ENCODE measurements around the gene COL18A1. TPM values are rescaled to one million over a fixed set of nuclear protein-coding genes. Genes with fewer than 3 reads are reported as not detected.
A peak's percentile ranks its signal among the peaks of the same experiment; 100 is the strongest.

Gene COL18A1
- polyA plus RNA-seq, 2 of the 4 experiments (the other 2 are of a cell fraction), result 17.3 to 88.4 TPM

DNA sequence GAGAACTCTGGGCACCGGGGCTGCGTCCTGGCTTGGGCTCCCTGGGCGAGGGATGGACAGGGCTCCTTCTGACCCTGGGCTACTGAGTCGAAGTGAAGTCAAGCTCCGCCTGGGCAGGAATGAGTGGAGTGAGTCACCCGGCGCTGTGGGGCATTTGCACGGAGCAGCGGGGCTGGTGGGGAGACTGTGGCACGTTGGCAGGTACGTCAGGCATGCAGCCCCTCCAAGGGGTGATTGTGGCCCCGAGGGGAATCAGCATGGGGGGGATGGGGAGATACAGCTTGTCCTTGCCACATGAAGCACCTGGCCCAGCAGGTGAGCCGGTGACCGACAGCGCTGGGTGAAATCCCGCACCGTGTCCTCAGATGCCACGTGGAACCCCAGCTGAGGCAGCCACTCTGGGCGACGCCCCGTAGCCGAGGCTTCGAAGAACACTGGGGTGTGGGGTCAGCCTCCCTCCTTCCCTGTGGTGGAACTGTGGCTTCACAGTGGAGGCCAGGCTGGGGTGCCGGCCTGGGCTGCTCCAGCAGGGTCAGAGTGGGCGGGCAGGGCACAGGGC lies 62.3 kb downstream of the COL18A1 start:
- peak overlapping the region in 1 of 2 experiments; percentile 95; a peak in 2 of 6 replicates for H3K27ac ChIP-seq

DNA sequence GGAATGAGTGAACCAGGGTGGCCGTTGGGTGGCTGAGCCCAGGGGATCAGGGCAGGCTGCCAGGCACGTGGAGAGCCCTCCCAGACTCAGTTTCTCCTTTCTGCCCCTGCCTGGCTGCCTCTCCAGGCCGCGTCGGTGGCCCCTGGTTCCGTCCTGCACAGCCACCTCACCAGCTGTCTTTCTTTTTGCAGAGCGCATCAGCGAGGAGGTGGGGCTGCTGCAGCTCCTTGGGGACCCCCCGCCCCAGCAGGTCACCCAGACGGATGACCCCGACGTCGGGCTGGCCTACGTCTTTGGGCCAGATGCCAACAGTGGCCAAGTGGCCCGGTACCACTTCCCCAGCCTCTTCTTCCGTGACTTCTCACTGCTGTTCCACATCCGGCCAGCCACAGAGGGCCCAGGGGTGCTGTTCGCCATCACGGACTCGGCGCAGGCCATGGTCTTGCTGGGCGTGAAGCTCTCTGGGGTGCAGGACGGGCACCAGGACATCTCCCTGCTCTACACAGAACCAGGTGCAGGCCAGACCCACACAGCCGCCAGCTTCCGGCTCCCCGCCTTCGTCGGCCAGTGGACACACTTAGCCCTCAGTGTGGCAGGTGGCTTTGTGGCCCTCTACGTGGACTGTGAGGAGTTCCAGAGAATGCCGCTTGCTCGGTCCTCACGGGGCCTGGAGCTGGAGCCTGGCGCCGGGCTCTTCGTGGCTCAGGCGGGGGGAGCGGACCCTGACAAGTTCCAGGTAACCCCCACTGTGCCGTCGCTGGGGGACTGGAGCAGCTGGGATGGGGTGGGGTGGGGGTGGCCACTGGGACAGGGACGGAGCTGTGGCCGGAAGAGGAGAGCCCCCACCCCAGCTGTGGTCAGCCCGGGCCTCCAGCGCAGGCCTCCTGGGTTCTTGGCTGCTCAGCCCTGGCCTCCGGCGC lies 63.3 kb downstream of the COL18A1 start:
- WGBS (ENCODE audit: missing lambda C conversion rate), result 94% methylated on average over 11 of the region's 45 CpGs
- H3K4me1 ChIP-seq, result peaks cover 55% of the 10 kb centered on the region
- no peak overlapping the region; the same call in 2 of the 3 replicates for H3K4me2 ChIP-seq
- peak overlapping the region; percentile 79 to 95; a peak in 5 of 6 replicates for H3K27ac ChIP-seq
- H3K9me3 ChIP-seq, result no peaks in the 10 kb centered on the region
- no peak for FAIRE-seq
- ChIA-PET CTCF (interaction anchor here (0.7 to 1.7 kb wide), 5 partner anchors 7 to 436 kb away, joined by 3 to 5 read pairs (median 3); no protein-coding TSS in a partner anchor), POLR2A (no interaction called here)
- ATAC-seq, result no peak
- no peak for DNase-seq (ENCODE audit: low read depth in 1 of 2, low spot score in 1 of 2)
- H3K4me3 ChIP-seq, result no peak overlapping the region
- TF ChIP-seq, protein P1, sequence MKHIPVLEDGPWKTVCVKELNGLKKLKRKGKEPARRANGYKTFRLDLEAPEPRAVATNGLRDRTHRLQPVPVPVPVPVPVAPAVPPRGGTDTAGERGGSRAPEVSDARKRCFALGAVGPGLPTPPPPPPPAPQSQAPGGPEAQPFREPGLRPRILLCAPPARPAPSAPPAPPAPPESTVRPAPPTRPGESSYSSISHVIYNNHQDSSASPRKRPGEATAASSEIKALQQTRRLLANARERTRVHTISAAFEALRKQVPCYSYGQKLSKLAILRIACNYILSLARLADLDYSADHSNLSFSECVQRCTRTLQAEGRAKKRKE (CRISPR knock-in tag; IDR thresholded peaks at IDR 0.05; ENCODE audit: low read depth), result no peak
- TF ChIP-seq, protein P2, sequence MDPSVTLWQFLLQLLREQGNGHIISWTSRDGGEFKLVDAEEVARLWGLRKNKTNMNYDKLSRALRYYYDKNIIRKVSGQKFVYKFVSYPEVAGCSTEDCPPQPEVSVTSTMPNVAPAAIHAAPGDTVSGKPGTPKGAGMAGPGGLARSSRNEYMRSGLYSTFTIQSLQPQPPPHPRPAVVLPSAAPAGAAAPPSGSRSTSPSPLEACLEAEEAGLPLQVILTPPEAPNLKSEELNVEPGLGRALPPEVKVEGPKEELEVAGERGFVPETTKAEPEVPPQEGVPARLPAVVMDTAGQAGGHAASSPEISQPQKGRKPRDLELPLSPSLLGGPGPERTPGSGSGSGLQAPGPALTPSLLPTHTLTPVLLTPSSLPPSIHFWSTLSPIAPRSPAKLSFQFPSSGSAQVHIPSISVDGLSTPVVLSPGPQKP (IDR thresholded peaks at IDR 0.05; ENCODE audit: low read depth, low read length), result no peak
- no peak for TF ChIP-seq CHD4 (IDR thresholded peaks at IDR 0.05; ENCODE audit: borderline replicate concordance)
- no peak for TF ChIP-seq EP300 (IDR thresholded peaks at IDR 0.05)
- no peak for TF ChIP-seq RNF2 (IDR thresholded peaks at IDR 0.05; ENCODE audit: borderline replicate concordance, low read depth)
- no peak for TF ChIP-seq ZC3H11A (IDR thresholded peaks at IDR 0.05)
- no peak for TF ChIP-seq KDM5A (IDR thresholded peaks at IDR 0.05)
- TF ChIP-seq SMC3 (IDR thresholded peaks at IDR 0.05), result no peak

More for the DNA sequence above, 62.3 kb downstream of the COL18A1 start:
- no peak for FAIRE-seq
- TF ChIP-seq FOSB (CRISPR knock-in tag; IDR thresholded peaks at IDR 0.05), result no peak
- TF ChIP-seq CHD4 (IDR thresholded peaks at IDR 0.05; ENCODE audit: borderline replicate concordance), result no peak
- Histone ChIP-seq H3K9me3 (no peaks in the 10 kb centered on the region), H3K4me3 (no peak overlapping the region), H3K4me2 (no peak overlapping the region), H3K4me1 (peaks cover 49% of the 10 kb centered on the region)
- ChIA-PET POLR2A (no interaction called here), CTCF (interaction anchor here (1.4 to 1.7 kb wide), 3 partner anchors 10 to 327 kb away, joined by 3 to 5 read pairs (median 3); no protein-coding TSS in a partner anchor)
- DNase-seq (ENCODE audit: low read depth in 1 of 2, low spot score in 1 of 2), result no peak
- ATAC-seq, result no peak
- 79% methylated on average over 5 of the region's 25 CpGs for WGBS (ENCODE audit: missing lambda C conversion rate)

DNA sequence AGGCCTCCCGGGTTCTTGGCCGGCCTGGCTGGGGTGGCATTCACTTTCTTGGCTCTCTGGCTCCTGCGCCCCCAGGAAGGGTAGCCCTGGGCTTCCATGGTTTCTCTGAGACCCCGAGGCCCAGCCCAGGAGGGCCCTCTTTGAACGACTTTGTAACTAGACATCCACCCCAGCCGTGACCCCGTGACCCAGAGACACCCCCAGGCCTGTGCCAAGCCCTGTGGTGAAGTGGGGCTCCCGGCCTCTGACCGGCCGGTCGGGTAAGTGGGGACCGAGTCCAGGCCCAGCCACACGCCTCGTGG lies 64.0 kb downstream of the COL18A1 start:
- H3K4me2 ChIP-seq, result peak overlapping the region; percentile 91; the same call in 2 of the 3 replicates
- POLR2A ChIA-PET, result no interaction called here
- no peak for ATAC-seq
- H3K27ac ChIP-seq, result peak overlapping the region; percentile 79 to 95
- CTCF ChIA-PET, result interaction anchor here (0.9 to 1.0 kb wide), 3 partner anchors 8 to 332 kb away, joined by 3 to 4 read pairs (median 3); no protein-coding TSS in a partner anchor
- WGBS (ENCODE audit: missing lambda C conversion rate), result 93% methylated on average over 7 of the region's 14 CpGs
- peaks cover 55% of the 10 kb centered on the region for H3K4me1 ChIP-seq
- FAIRE-seq, result no peak
- no peak for DNase-seq (ENCODE audit: low read depth in 1 of 2, low spot score in 1 of 2)
- H3K9me3 ChIP-seq, result no peaks in the 10 kb centered on the region
- no peak overlapping the region for H3K4me3 ChIP-seq
- no peak for TF ChIP-seq CEBPB (IDR thresholded peaks at IDR 0.05)

DNA sequence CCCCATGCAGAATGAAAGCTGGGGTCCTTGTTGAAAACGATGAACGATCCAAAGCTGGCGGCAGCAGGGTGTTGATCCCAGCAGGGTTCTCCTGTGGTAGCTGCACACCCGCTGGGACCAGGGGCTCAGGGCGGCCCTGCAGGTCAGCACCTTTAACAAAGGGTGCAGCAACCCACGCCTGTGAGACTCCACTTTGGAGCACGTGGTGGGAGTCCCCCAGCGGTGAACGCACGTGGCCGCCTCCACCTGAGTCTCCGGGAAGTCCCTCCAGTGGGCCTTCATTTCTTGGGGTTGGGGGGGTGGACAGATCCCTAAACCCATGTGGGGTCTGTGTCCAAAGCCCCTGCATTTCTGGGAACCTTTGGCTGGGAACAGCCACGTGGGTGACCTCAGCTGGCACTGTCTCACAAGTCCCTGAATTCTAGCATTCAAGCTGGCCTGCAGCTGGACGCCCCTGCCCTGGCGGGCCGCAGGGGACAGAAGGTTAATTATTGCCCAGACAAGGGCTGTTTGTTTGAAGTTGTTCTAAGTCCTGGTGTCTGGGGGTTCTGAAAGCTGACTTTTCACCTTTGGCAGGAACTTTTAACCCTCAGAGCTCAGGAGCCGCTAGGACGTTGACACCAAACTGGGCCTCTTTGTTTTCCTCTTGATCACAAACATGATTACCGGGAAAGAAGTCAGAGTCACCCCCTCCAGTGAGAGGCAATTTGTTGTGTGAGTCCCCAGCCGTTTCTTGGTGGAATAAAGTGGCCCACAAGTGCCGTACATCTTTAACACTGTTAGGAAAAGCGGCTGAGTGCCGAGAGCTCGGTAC lies 64.5 kb downstream of the COL18A1 start:
- no peak for DNase-seq (ENCODE audit: low read depth in 1 of 2, low spot score in 1 of 2)

More for the DNA sequence above, 64.5 kb downstream of the COL18A1 start:
- ATAC-seq, result no peak
- H3K4me2 ChIP-seq, result peak overlapping the region; percentile 91
- ChIA-PET POLR2A (no interaction called here), CTCF (interaction anchor here (0.9 to 1.2 kb wide), 4 partner anchors 8 to 332 kb away, joined by 3 to 4 read pairs (median 4); no protein-coding TSS in a partner anchor)
- H3K9me3 ChIP-seq, result no peaks in the 10 kb centered on the region
- no peak for FAIRE-seq
- 31% methylated on average over 8 of the region's 24 CpGs for WGBS (ENCODE audit: missing lambda C conversion rate)
- H3K4me1 ChIP-seq, result peaks cover 55% of the 10 kb centered on the region
- peak overlapping the region; percentile 79 to 95 for H3K27ac ChIP-seq
- H3K4me3 ChIP-seq, result no peak overlapping the region
- TF ChIP-seq, protein P3, sequence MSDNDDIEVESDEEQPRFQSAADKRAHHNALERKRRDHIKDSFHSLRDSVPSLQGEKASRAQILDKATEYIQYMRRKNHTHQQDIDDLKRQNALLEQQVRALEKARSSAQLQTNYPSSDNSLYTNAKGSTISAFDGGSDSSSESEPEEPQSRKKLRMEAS (IDR thresholded peaks at IDR 0.05), result peak; percentile 76
- TF ChIP-seq, protein P4, sequence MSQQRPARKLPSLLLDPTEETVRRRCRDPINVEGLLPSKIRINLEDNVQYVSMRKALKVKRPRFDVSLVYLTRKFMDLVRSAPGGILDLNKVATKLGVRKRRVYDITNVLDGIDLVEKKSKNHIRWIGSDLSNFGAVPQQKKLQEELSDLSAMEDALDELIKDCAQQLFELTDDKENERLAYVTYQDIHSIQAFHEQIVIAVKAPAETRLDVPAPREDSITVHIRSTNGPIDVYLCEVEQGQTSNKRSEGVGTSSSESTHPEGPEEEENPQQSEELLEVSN (IDR thresholded peaks at IDR 0.05; ENCODE audit: borderline replicate concordance, low read depth), result 0 out of 2 replicates have a peak, but pooled peaks have one; percentile 34
- no peak for TF ChIP-seq CEBPB (IDR thresholded peaks at IDR 0.05)

All from A549 (cell line).